Cardiac septum (tissue), 1 donor: ENCODE measurements around the gene CLIC4. TPM values are rescaled to one million over a fixed set of nuclear protein-coding genes. Genes with fewer than 3 reads are reported as not detected.
"Not testable (repeated sequence)": the region's sequence is repeated elsewhere in the genome, so short reads cannot be mapped to it uniquely, and the experiment has no call there.

Source experiments
- DNase-seq: peaks from one replicate; pipeline ENCODE4 v3.0.0-alpha.2; 2020; ENCODE audit warnings: low spot score
- intact Hi-C: fragments of 100-400 bp; cut with DNase I; formaldehyde crosslinking; loops from one replicate; pipeline ENCODE4 v1.14.0; 2022
- total RNA-seq: library from RNA; stranded (reverse); fragmentation: NEBNext Ultra II Directional; extraction: Animal tissue kit (Norgen Biotek cat#: 25700); gene quantifications from one replicate; pipeline ENCODE4 v1.2.1, GENCODE V29; 2021
- donor health status: DM: no; HTN: no; CAD: no.

Gene CLIC4
- total RNA-seq, 1 donor from 2014 or later = 316 TPM

- intact Hi-C loops = no loop called here
These were observed 50.0 kb downstream of the CLIC4 start for GRCh38 chr1:24795236-24795635.

GRCh38 chr1:24796524-24796923 lies 51.3 kb downstream of the CLIC4 start:
- intact Hi-C loops = no loop called here
- DNase-seq = no peak

More at GRCh38 chr1:24795236-24795635, 50.0 kb downstream of the CLIC4 start:
- DNase-seq = no peak

- intact Hi-C loops, DNase-seq: not testable (repeated sequence)
These were observed 54.0 kb downstream of the CLIC4 start for GRCh38 chr1:24799242-24799641.

GRCh38 chr1:24801176-24801575 lies 55.9 kb downstream of the CLIC4 start:
- DNase-seq = no peak
- intact Hi-C loops = no loop called here

GRCh38 chr1:24803220-24803619 lies 58.0 kb downstream of the CLIC4 start:
- DNase-seq = no peak
- intact Hi-C loops = no loop called here

GRCh38 chr1:24803987-24804530 lies 58.8 kb downstream of the CLIC4 start:
- no peak for DNase-seq
- intact Hi-C loops = no loop called here

GRCh38 chr1:24805534-24806301 lies 60.5 kb downstream of the CLIC4 start:
- intact Hi-C loops = no loop called here

GRCh38 chr1:24806588-24806987 lies 61.3 kb downstream of the CLIC4 start:
- DNase-seq = no peak
- intact Hi-C loops = no loop called here

More at GRCh38 chr1:24805534-24806301, 60.5 kb downstream of the CLIC4 start:
- DNase-seq = no peak

- intact Hi-C loops, DNase-seq: not testable (repeated sequence)
These were observed 66.2 kb downstream of the CLIC4 start for GRCh38 chr1:24811494-24811893.

- not testable (repeated sequence) for DNase-seq
- intact Hi-C loops = loop anchor here (10.0 kb wide), 1 partner anchor 45 kb away; no protein-coding TSS in a partner anchor
These were observed 75.0 kb downstream of the CLIC4 start for GRCh38 chr1:24820221-24820620.

- intact Hi-C loops = loop anchor here (10.0 kb wide), 1 partner anchor 48 kb away; no protein-coding TSS in a partner anchor
- DNase-seq = no peak
These were observed 77.6 kb downstream of the CLIC4 start for GRCh38 chr1:24822887-24823286.

- not testable (repeated sequence) for DNase-seq
- intact Hi-C loops = loop anchor here (10.0 kb wide), 1 partner anchor 49 kb away; no protein-coding TSS in a partner anchor
These were observed 78.2 kb downstream of the CLIC4 start for GRCh38 chr1:24823486-24823885.

GRCh38 chr1:24825174-24825573 lies 79.9 kb downstream of the CLIC4 start:
- DNase-seq = no peak
- intact Hi-C loops = loop anchor here (5.0 to 10.0 kb wide), 2 partner anchors 33 to 50 kb away; no protein-coding TSS in a partner anchor

GRCh38 chr1:24826510-24826909 lies 81.3 kb downstream of the CLIC4 start:
- DNase-seq = no peak
- intact Hi-C loops = loop anchor here (5.0 to 10.0 kb wide), 2 partner anchors 34 to 52 kb away; no protein-coding TSS in a partner anchor

GRCh38 chr1:24827379-24828135 lies 82.3 kb downstream of the CLIC4 start:
- intact Hi-C loops = loop anchor here (2.0 to 10.0 kb wide), 3 partner anchors 35 to 185 kb away; partner anchors contain the start of gene SRRM1

GRCh38 chr1:24828183-24828886 lies 83.1 kb downstream of the CLIC4 start:
- intact Hi-C loops = loop anchor here (2.0 to 10.0 kb wide), 3 partner anchors 36 to 186 kb away; partner anchors contain the start of gene SRRM1

More at GRCh38 chr1:24827379-24828135, 82.3 kb downstream of the CLIC4 start:
- no peak for DNase-seq

GRCh38 chr1:24828887-24829192 lies 83.6 kb downstream of the CLIC4 start:
- intact Hi-C loops = loop anchor here (2.0 to 10.0 kb wide), 3 partner anchors 37 to 186 kb away; partner anchors contain the start of gene SRRM1
- no peak for DNase-seq

More at GRCh38 chr1:24828183-24828886, 83.1 kb downstream of the CLIC4 start:
- no peak for DNase-seq

GRCh38 chr1:24830680-24831272 lies 85.5 kb downstream of the CLIC4 start:
- intact Hi-C loops = loop anchor here (2.0 kb wide), 2 partner anchors 86 to 142 kb away; partner anchors contain the start of gene CLIC4
- no peak for DNase-seq

- intact Hi-C loops = no loop called here
- DNase-seq = no peak
These were observed 96.3 kb downstream of the CLIC4 start for GRCh38 chr1:24841593-24841992.
